Activated CD8-positive, alpha-beta memory T cell treated with anti-CD3 and anti-CD28 coated beads, Interleukin-2, amount 50 U/mL, for 24 hours (primary cell): ENCODE measurements around the gene ICAM2.

Source experiments
- DNase-seq: peaks from one replicate; pipeline ENCODE4 v3.0.0-alpha.2; 2020; ENCODE audit errors: extremely low read depth

ICAM2 gene

GRCh38 chr17:63975541-63976092 is 44.8 kb downstream of the ICAM2 start:
- DNase-seq = no peak

GRCh38 chr17:63974594-63975192 is 45.7 kb downstream of the ICAM2 start:
- no peak for DNase-seq

GRCh38 chr17:63973930-63974593 is 46.4 kb downstream of the ICAM2 start:
- DNase-seq = no peak

GRCh38 chr17:63973247-63973646 is 47.2 kb downstream of the ICAM2 start:
- no peak for DNase-seq

GRCh38 chr17:63972796-63973195 is 47.6 kb downstream of the ICAM2 start, which contains the start of gene SCN4A:
SCN4A (minus strand) TSS chr17:63972918; CDS start chr17:63972841, 77 bp downstream.
- DNase-seq = no peak

- DNase-seq = no peak
Observed at GRCh38 chr17:63969278-63969677, 51.2 kb downstream of the ICAM2 start.

GRCh38 chr17:63967953-63968352 is 52.5 kb downstream of the ICAM2 start:
- DNase-seq = no peak

GRCh38 chr17:63966646-63967264 is 53.7 kb downstream of the ICAM2 start:
- DNase-seq = no peak

GRCh38 chr17:63963123-63963522 is 57.3 kb downstream of the ICAM2 start:
- no peak for DNase-seq

GRCh38 chr17:63962298-63962744 is 58.1 kb downstream of the ICAM2 start:
- no peak for DNase-seq

GRCh38 chr17:63961355-63962212 is 58.8 kb downstream of the ICAM2 start:
- no peak for DNase-seq

GRCh38 chr17:63960430-63960829 is 60.0 kb downstream of the ICAM2 start:
- DNase-seq = no peak

GRCh38 chr17:63960006-63960405 is 60.4 kb downstream of the ICAM2 start:
- no peak for DNase-seq

GRCh38 chr17:63956296-63956920 is 64.0 kb downstream of the ICAM2 start:
- DNase-seq = no peak

- no peak for DNase-seq
Observed at GRCh38 chr17:63955791-63956190, 64.6 kb downstream of the ICAM2 start.

- DNase-seq = no peak
Observed at GRCh38 chr17:63955232-63955631, 65.2 kb downstream of the ICAM2 start.

GRCh38 chr17:63954402-63955063 is 65.9 kb downstream of the ICAM2 start:
- DNase-seq = no peak
